DOHH2 (cell line): ENCODE results near the gene TMPRSS15.

Experiments used
- H3F3A ChIP-seq: fragments of 200-600 bp; sonication (generic), shearing (Covaris generic); 2 replicates; pipeline ENCODE4 v1.6.0; 2016; ENCODE audit warnings: antibody characterized with exemption, mild to moderate bottlenecking; ENCODE audit not compliant: control insufficient read depth, insufficient read depth
- H3K27ac ChIP-seq: fragments of 200-600 bp; sonication (generic); 2 replicates; pipeline ENCODE4 v1.5.1; 2014; ENCODE audit warnings: low read depth, mild to moderate bottlenecking, low read length, moderate library complexity
- H3K27me3 ChIP-seq: fragments of 200-600 bp; sonication (generic); 2 replicates; pipeline ENCODE4 v1.6.1; 2014; ENCODE audit warnings: mild to moderate bottlenecking, low read length, mixed read lengths; ENCODE audit not compliant: control insufficient read depth
- H3K36me3 ChIP-seq: fragments of 200-600 bp; sonication (generic); 2 replicates; pipeline ENCODE4 v1.6.1; 2014; ENCODE audit warnings: mild to moderate bottlenecking, low read length, moderate library complexity, mixed read lengths; ENCODE audit not compliant: control insufficient read depth
- H3K4me1 ChIP-seq: fragments of 200-600 bp; sonication (generic); 2 replicates; pipeline ENCODE4 v1.6.1; 2014; ENCODE audit warnings: mild to moderate bottlenecking, low read length, mixed read lengths; ENCODE audit not compliant: control insufficient read depth
- H3K4me2 ChIP-seq: fragments of 200-600 bp; sonication (generic); 2 replicates; pipeline ENCODE4 v1.6.0; 2014; ENCODE audit warnings: mild to moderate bottlenecking, low read length, moderate library complexity
- H3K4me3 ChIP-seq: fragments of 200-600 bp; sonication (generic); 2 replicates; pipeline ENCODE4 v1.5.1; 2014; ENCODE audit warnings: mild to moderate bottlenecking, low read length, mixed read lengths
- H3K79me2 ChIP-seq: fragments of 200-600 bp; sonication (generic); 2 replicates; pipeline ENCODE4 v1.6.1; 2014; ENCODE audit warnings: mild to moderate bottlenecking, low read length, mixed read lengths; ENCODE audit not compliant: control insufficient read depth
- H3K9me2 ChIP-seq: fragments of 200-600 bp; sonication (generic); replicated peaks from 2 replicates; pipeline ENCODE4 v1.6.1; 2014; ENCODE audit warnings: mild to moderate bottlenecking, low read length, mixed read lengths; ENCODE audit not compliant: control insufficient read depth
- H3K9me3 ChIP-seq: fragments of 200-600 bp; sonication (generic); 2 replicates; pipeline ENCODE4 v1.6.1; 2014; ENCODE audit warnings: antibody characterized with exemption, low read length, mixed read lengths; ENCODE audit not compliant: control insufficient read depth, insufficient read depth
- H4K20me1 ChIP-seq: fragments of 200-600 bp; sonication (generic); 2 replicates; pipeline ENCODE4 v1.6.0; 2014; ENCODE audit warnings: low read depth, mild to moderate bottlenecking, antibody characterized with exemption, low read length, moderate library complexity; ENCODE audit not compliant: control insufficient read depth, insufficient read depth
- EZH2phosphoT487 ChIP-seq: fragments of 200-600 bp; sonication (generic); IDR thresholded peaks from 2 replicates; pipeline ENCODE4 v1.6.1; 2017; ENCODE audit warnings: borderline replicate concordance, mild to moderate bottlenecking, antibody characterized with exemption, low read length, moderate library complexity, mixed read lengths
- TF ChIP-seq, protein P1 (sequence below): fragments of 200-600 bp; sonication (generic); IDR thresholded peaks from one replicate; pipeline ENCODE4 v1.5.1; 2014; ENCODE audit warnings: antibody characterized with exemption, mild to moderate bottlenecking, low read depth, low read length; ENCODE audit not compliant: poor library complexity, severe bottlenecking

Gene TMPRSS15

GRCh38 chr21:18252256-18252655 is 151.3 kb downstream of the TMPRSS15 start:
- no peak overlapping the region for H3K4me3 ChIP-seq
- H3K27ac ChIP-seq = no peak overlapping the region
- H3K9me2 ChIP-seq = no peaks in the 10 kb centered on the region
- H3K9me3 ChIP-seq = no peaks in the 10 kb centered on the region
- no peak for TF ChIP-seq EZH2phosphoT487
- TF ChIP-seq, protein P1, sequence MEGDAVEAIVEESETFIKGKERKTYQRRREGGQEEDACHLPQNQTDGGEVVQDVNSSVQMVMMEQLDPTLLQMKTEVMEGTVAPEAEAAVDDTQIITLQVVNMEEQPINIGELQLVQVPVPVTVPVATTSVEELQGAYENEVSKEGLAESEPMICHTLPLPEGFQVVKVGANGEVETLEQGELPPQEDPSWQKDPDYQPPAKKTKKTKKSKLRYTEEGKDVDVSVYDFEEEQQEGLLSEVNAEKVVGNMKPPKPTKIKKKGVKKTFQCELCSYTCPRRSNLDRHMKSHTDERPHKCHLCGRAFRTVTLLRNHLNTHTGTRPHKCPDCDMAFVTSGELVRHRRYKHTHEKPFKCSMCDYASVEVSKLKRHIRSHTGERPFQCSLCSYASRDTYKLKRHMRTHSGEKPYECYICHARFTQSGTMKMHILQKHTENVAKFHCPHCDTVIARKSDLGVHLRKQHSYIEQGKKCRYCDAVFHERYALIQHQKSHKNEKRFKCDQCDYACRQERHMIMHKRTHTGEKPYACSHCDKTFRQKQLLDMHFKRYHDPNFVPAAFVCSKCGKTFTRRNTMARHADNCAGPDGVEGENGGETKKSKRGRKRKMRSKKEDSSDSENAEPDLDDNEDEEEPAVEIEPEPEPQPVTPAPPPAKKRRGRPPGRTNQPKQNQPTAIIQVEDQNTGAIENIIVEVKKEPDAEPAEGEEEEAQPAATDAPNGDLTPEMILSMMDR = no peak
- H3K36me3 ChIP-seq = no peaks in the 10 kb centered on the region
- H3F3A ChIP-seq = no peaks in the 10 kb centered on the region
- no peaks in the 10 kb centered on the region for H3K4me1 ChIP-seq
- no peaks in the 10 kb centered on the region for H3K27me3 ChIP-seq
- H3K4me2 ChIP-seq = no peak overlapping the region
- H4K20me1 ChIP-seq = no peaks in the 10 kb centered on the region
- no peaks in the 10 kb centered on the region for H3K79me2 ChIP-seq

DNA sequence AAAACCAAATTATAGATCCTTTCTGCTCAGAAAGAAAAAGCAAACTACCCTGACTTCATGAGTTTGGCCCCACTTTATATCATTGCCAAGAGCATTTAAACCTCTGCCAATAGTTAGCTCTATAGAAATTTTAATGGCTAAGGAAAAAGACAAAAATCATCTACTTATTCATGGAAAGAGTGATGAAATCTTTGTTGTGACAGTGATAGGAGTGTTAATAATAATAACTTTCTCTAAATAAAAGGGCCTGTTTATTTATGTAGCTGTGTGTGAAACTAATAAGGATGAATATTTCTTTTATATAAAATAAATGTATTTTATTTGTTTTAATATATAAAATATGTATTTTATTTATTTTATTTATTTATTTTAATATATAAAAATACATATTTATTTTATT is 152.5 kb downstream of the TMPRSS15 start:
- Histone ChIP-seq H4K20me1 (no peaks in the 10 kb centered on the region), H3K4me1 (no peaks in the 10 kb centered on the region), H3K9me2 (no peaks in the 10 kb centered on the region), H3K27me3 (no peaks in the 10 kb centered on the region), H3K27ac (no peak overlapping the region), H3K4me3 (no peak overlapping the region), H3K9me3 (no peaks in the 10 kb centered on the region), H3K79me2 (no peaks in the 10 kb centered on the region), H3K4me2 (no peak overlapping the region), H3F3A (no peaks in the 10 kb centered on the region), H3K36me3 (no peaks in the 10 kb centered on the region)
- TF ChIP-seq EZH2phosphoT487 = no peak
- TF ChIP-seq, protein P1 = no peak

DNA sequence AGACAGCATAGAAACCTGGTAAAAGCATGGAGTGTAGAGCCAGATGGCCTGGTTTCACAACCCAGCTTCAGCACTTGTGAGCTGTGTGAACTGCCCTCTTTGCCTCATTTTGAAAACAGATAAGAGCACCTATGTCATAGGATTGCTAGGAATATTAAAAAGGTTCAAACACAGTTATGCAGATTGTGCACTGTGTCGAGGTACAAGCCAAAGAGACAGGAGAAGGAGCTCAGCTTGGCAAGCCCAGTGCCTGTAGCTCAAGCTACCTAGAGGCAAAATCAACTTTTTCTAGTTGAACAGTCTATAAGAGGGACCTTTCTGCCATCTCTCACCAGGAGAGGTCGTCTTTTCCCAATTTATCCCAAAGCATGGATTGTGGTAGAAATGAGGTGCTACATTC is 153.9 kb downstream of the TMPRSS15 start:
- Histone ChIP-seq H4K20me1 (no peaks in the 10 kb centered on the region), H3K4me1 (no peaks in the 10 kb centered on the region)
- TF ChIP-seq EZH2phosphoT487 = no peak
- TF ChIP-seq, protein P1 = no peak

DNA sequence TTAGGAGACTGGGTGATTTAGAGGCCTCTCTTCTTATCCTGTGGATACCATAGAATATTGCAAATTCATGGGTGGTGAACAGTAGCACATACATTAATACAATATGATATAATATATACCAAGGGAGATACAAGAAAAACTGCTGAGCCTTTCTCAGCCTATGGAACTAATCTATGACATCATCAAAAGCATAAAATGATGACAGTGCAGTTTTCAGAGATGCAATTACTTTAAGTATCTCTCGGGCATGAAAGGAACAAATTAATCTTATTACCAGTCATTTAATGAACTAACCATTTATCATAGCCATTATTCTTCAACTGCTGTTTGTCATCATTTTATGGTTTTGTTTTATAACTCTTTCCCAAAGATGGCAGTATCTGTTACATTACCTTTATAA is 155.4 kb downstream of the TMPRSS15 start:
- no peaks in the 10 kb centered on the region for H3K79me2 ChIP-seq
- no peak for TF ChIP-seq EZH2phosphoT487
- TF ChIP-seq, protein P1 = no peak
- H4K20me1 ChIP-seq = no peaks in the 10 kb centered on the region
- H3K36me3 ChIP-seq = no peaks in the 10 kb centered on the region
- no peaks in the 10 kb centered on the region for H3F3A ChIP-seq
- no peak overlapping the region for H3K27ac ChIP-seq
- no peaks in the 10 kb centered on the region for H3K9me3 ChIP-seq
- H3K4me3 ChIP-seq = no peak overlapping the region
- H3K4me2 ChIP-seq = no peak overlapping the region
- H3K27me3 ChIP-seq = no peaks in the 10 kb centered on the region
- no peaks in the 10 kb centered on the region for H3K4me1 ChIP-seq
- no peaks in the 10 kb centered on the region for H3K9me2 ChIP-seq

More for the DNA sequence above, 153.9 kb downstream of the TMPRSS15 start:
- Histone ChIP-seq H3K27ac (no peak overlapping the region), H3K9me2 (no peaks in the 10 kb centered on the region), H3K36me3 (no peaks in the 10 kb centered on the region), H3F3A (no peaks in the 10 kb centered on the region), H3K9me3 (no peaks in the 10 kb centered on the region), H3K79me2 (no peaks in the 10 kb centered on the region), H3K4me2 (no peak overlapping the region), H3K4me3 (no peak overlapping the region), H3K27me3 (no peaks in the 10 kb centered on the region)
